Neural cell (in vitro differentiated cells): ENCODE results near the gene SRGAP3. TPM values are rescaled to one million over a fixed set of nuclear protein-coding genes. Genes with fewer than 3 reads are reported as not detected.

Experiments used
- H2AFZ ChIP-seq: fragments of 200-600, 300-800 bp; sonication (generic), shearing (Covaris generic); 2 replicates; pipeline ENCODE4 v1.6.0; 2014; ENCODE audit warnings: low read depth, mild to moderate bottlenecking, antibody characterized with exemption, low read length, moderate library complexity
- H3F3A ChIP-seq: fragments of 200-600 bp; shearing (Covaris generic); 2 replicates; pipeline ENCODE4 v1.6.1; 2016; ENCODE audit warnings: mild to moderate bottlenecking, moderate library complexity, mixed read lengths, antibody characterized with exemption, low read length; ENCODE audit not compliant: insufficient read depth, poor library complexity, severe bottlenecking
- H3K27ac ChIP-seq: fragments of 200-600, 300-800 bp; sonication (generic), shearing (Covaris generic); 2 replicates; pipeline ENCODE4 v1.5.1; 2014; ENCODE audit warnings: mild to moderate bottlenecking, low read length, moderate library complexity
- H3K27me3 ChIP-seq: fragments of 300-800, 200-600 bp; sonication (generic), shearing (Covaris generic); 2 replicates; pipeline ENCODE4 v1.6.0; 2014; ENCODE audit warnings: mild to moderate bottlenecking, low read depth, low read length, moderate library complexity; ENCODE audit not compliant: insufficient read depth
- H3K36me3 ChIP-seq: fragments of 300-800, 200-600 bp; sonication (generic), shearing (Covaris generic); 2 replicates; pipeline ENCODE4 v1.5.1; 2014; ENCODE audit warnings: mild to moderate bottlenecking, antibody characterized with exemption, low read length, moderate library complexity; ENCODE audit not compliant: insufficient read depth
- H3K4me2 ChIP-seq: fragments of 300-800, 200-600 bp; sonication (generic), shearing (Covaris generic); 2 replicates; pipeline ENCODE4 v1.6.0; 2014; ENCODE audit warnings: mild to moderate bottlenecking, low read length
- H3K4me3 ChIP-seq: fragments of 300-800, 200-600 bp; sonication (generic), shearing (Covaris generic); 2 replicates; pipeline ENCODE4 v1.5.1; 2014; ENCODE audit warnings: mild to moderate bottlenecking, low read length, moderate library complexity
- H3K79me2 ChIP-seq: fragments of 200-600 bp; shearing (Covaris generic); replicated peaks from 2 replicates; pipeline ENCODE4 v1.6.0; 2014; ENCODE audit warnings: mild to moderate bottlenecking, low read length, moderate library complexity; ENCODE audit not compliant: insufficient read depth
- H3K9ac ChIP-seq: fragments of 300-800, 200-600 bp; sonication (generic), shearing (Covaris generic); 2 replicates; pipeline ENCODE4 v1.6.1; 2016; ENCODE audit warnings: mild to moderate bottlenecking, low read length, mixed read lengths
- H3K9me2 ChIP-seq: fragments of 200-600 bp; shearing (Covaris generic); 2 replicates; pipeline ENCODE4 v1.6.1; 2016; ENCODE audit warnings: mild to moderate bottlenecking, low read length, mixed read lengths; ENCODE audit not compliant: insufficient read depth
- H3K9me3 ChIP-seq: fragments of 200-600, 300-800 bp; sonication (generic), shearing (Covaris generic); 2 replicates; pipeline ENCODE4 v1.6.1; 2016; ENCODE audit warnings: mild to moderate bottlenecking, mixed run types, low read length, moderate library complexity, mixed read lengths
- H4K20me1 ChIP-seq: fragments of 200-600 bp; shearing (Covaris generic); 2 replicates; pipeline ENCODE4 v1.6.1; 2016; ENCODE audit warnings: mild to moderate bottlenecking, mixed run types; ENCODE audit not compliant: insufficient read depth
- EP300 ChIP-seq: fragments of 450-650 bp; conservative IDR thresholded peaks from 2 replicates; pipeline ENCODE4 v1.6.1; 2014; ENCODE audit warnings: antibody characterized with exemption, mild to moderate bottlenecking, moderate library complexity; ENCODE audit not compliant: poor library complexity, severe bottlenecking
- EZH2 ChIP-seq: fragments of 200-600, 300-800 bp; shearing (Covaris generic), sonication (generic); IDR thresholded peaks from 2 replicates; pipeline ENCODE4 v1.6.1; 2014; ENCODE audit warnings: antibody characterized with exemption, low read length, borderline replicate concordance, mild to moderate bottlenecking; ENCODE audit not compliant: insufficient read depth, poor library complexity, severe bottlenecking
- MXI1 ChIP-seq: fragments of 450-650 bp; conservative IDR thresholded peaks from 2 replicates; pipeline ENCODE4 v1.6.1; 2014; ENCODE audit warnings: antibody characterized with exemption, mild to moderate bottlenecking; ENCODE audit not compliant: poor library complexity, severe bottlenecking
- POLR2AphosphoS5 ChIP-seq: IDR thresholded peaks from 2 replicates; pipeline ENCODE4 v1.6.1; 2012
- RAD21 ChIP-seq: fragments of 450-650 bp; conservative IDR thresholded peaks from 2 replicates; pipeline ENCODE4 v1.6.1; 2014; ENCODE audit warnings: antibody characterized with exemption, mild to moderate bottlenecking, moderate library complexity
- SMC3 ChIP-seq: fragments of 450-650 bp; conservative IDR thresholded peaks from 2 replicates; pipeline ENCODE4 v1.6.1; 2014; ENCODE audit warnings: antibody characterized with exemption, mild to moderate bottlenecking, moderate library complexity; ENCODE audit not compliant: poor library complexity
- TAF1 ChIP-seq: IDR thresholded peaks from 2 replicates; pipeline ENCODE4 v1.6.1; 2012; ENCODE audit warnings: low read depth
- polyA plus RNA-seq: library from polyadenylated mRNA; depleted of rRNA; stranded (reverse); fragments of >200 nt; gene quantifications from 2 replicates; pipeline ENCODE4 v1.2.3, GENCODE V29; 2014
- TF ChIP-seq, protein P1 (sequence below): IDR thresholded peaks from 2 replicates; pipeline ENCODE4 v1.6.1; 2012; ENCODE audit warnings: borderline replicate concordance
- TF ChIP-seq, protein P2 (sequence below): fragments of 450-650 bp; IDR thresholded peaks from 2 replicates; pipeline ENCODE4 v1.5.1; 2014; ENCODE audit warnings: antibody characterized with exemption, mild to moderate bottlenecking, moderate library complexity; ENCODE audit not compliant: poor library complexity, severe bottlenecking

The SRGAP3 gene
- polyA plus RNA-seq, 1 donor from 2014 or later = 31.5 TPM

DNA sequence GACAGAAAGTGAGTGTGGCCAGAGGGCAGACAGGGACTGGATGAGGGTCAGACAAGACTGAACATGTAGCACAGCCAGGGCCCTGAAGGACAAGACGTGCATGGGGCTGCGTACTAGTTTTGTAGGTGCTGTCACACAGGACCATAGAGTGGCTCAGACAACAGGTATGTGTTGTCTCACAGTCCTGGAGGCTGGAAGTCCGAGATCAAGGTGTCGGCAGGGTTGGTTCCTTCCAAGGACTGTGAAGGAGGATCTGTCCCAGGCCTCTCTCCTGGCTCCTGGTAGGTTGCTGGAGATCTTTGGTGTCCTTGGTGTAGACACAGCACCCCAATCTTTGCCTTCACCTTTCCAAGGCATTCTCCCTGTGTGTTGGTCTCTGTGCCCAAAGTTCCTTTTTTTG is 136.4 kb downstream of the SRGAP3 start:
- H3K4me3 ChIP-seq = no peak overlapping the region

DNA sequence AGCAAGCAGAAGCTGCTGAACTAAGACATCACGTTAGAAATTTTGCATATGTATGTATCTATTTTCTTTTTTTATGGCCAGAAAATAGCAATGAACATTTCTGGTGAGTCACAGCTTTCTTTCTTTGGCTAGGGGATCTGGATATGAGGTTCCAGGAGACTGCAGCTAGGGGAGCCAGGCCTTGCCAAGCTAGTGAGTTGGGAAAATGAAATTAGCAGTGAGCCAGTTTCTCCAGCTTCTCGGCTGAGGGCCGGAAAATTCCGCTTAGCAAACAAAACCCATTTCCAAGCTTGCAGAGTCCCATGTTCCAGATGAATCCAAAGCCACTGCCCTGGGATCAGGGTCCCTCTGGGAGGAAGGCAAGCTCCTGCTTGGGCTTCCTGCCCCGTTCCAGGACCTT is 137.6 kb downstream of the SRGAP3 start:
- Histone ChIP-seq H3K4me3 (no peak overlapping the region), H4K20me1 (no peaks in the 10 kb centered on the region), H3F3A (no peaks in the 10 kb centered on the region), H3K27me3 (no peaks in the 10 kb centered on the region), H3K9me3 (no peaks in the 10 kb centered on the region), H2AFZ (no peak overlapping the region), H3K9me2 (no peaks in the 10 kb centered on the region), H3K9ac (no peak overlapping the region), H3K4me2 (no peak overlapping the region), H3K27ac (no peak overlapping the region), H3K36me3 (no peaks in the 10 kb centered on the region), H3K79me2 (no peaks in the 10 kb centered on the region)
- TF ChIP-seq RAD21 = no peak
- TF ChIP-seq MXI1 = no peak
- no peak for TF ChIP-seq EP300
- no peak for TF ChIP-seq POLR2AphosphoS5
- no peak for TF ChIP-seq TAF1
- TF ChIP-seq, protein P1, sequence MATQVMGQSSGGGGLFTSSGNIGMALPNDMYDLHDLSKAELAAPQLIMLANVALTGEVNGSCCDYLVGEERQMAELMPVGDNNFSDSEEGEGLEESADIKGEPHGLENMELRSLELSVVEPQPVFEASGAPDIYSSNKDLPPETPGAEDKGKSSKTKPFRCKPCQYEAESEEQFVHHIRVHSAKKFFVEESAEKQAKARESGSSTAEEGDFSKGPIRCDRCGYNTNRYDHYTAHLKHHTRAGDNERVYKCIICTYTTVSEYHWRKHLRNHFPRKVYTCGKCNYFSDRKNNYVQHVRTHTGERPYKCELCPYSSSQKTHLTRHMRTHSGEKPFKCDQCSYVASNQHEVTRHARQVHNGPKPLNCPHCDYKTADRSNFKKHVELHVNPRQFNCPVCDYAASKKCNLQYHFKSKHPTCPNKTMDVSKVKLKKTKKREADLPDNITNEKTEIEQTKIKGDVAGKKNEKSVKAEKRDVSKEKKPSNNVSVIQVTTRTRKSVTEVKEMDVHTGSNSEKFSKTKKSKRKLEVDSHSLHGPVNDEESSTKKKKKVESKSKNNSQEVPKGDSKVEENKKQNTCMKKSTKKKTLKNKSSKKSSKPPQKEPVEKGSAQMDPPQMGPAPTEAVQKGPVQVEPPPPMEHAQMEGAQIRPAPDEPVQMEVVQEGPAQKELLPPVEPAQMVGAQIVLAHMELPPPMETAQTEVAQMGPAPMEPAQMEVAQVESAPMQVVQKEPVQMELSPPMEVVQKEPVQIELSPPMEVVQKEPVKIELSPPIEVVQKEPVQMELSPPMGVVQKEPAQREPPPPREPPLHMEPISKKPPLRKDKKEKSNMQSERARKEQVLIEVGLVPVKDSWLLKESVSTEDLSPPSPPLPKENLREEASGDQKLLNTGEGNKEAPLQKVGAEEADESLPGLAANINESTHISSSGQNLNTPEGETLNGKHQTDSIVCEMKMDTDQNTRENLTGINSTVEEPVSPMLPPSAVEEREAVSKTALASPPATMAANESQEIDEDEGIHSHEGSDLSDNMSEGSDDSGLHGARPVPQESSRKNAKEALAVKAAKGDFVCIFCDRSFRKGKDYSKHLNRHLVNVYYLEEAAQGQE = no peak

More for the DNA sequence above, 136.4 kb downstream of the SRGAP3 start:
- Histone ChIP-seq H3K27me3 (no peaks in the 10 kb centered on the region), H3K9me3 (no peaks in the 10 kb centered on the region), H3K79me2 (no peaks in the 10 kb centered on the region), H3F3A (no peaks in the 10 kb centered on the region), H3K9ac (no peak overlapping the region), H3K4me2 (no peak overlapping the region), H4K20me1 (no peaks in the 10 kb centered on the region), H2AFZ (no peak overlapping the region), H3K36me3 (no peaks in the 10 kb centered on the region), H3K27ac (no peak overlapping the region), H3K9me2 (no peaks in the 10 kb centered on the region)
- no peak for TF ChIP-seq EP300
- TF ChIP-seq EZH2 = no peak
- no peak for TF ChIP-seq POLR2AphosphoS5
- TF ChIP-seq TAF1 = no peak
- TF ChIP-seq SMC3 = no peak
- TF ChIP-seq RAD21 = no peak
- TF ChIP-seq, protein P1 = no peak
- TF ChIP-seq, protein P2, sequence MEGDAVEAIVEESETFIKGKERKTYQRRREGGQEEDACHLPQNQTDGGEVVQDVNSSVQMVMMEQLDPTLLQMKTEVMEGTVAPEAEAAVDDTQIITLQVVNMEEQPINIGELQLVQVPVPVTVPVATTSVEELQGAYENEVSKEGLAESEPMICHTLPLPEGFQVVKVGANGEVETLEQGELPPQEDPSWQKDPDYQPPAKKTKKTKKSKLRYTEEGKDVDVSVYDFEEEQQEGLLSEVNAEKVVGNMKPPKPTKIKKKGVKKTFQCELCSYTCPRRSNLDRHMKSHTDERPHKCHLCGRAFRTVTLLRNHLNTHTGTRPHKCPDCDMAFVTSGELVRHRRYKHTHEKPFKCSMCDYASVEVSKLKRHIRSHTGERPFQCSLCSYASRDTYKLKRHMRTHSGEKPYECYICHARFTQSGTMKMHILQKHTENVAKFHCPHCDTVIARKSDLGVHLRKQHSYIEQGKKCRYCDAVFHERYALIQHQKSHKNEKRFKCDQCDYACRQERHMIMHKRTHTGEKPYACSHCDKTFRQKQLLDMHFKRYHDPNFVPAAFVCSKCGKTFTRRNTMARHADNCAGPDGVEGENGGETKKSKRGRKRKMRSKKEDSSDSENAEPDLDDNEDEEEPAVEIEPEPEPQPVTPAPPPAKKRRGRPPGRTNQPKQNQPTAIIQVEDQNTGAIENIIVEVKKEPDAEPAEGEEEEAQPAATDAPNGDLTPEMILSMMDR = no peak
- no peak for TF ChIP-seq MXI1
